MM.1S (cell line): ENCODE data around the gene MACROD1.

Experiments
- DNase-seq: peaks from one replicate; pipeline ENCODE4 v3.0.0-alpha.2; 2015
- H2AFZ ChIP-seq: fragments of 300-600 bp; sonication (generic); 2 replicates; pipeline ENCODE4 v1.6.0; 2016; ENCODE audit warnings: antibody characterized with exemption, low read length
- H3F3A ChIP-seq: fragments of 300-600 bp; sonication (generic); 2 replicates; pipeline ENCODE4 v1.6.1; 2016; ENCODE audit warnings: mild to moderate bottlenecking, antibody characterized with exemption, low read length, moderate library complexity, mixed read lengths; ENCODE audit not compliant: insufficient read depth
- H3K27ac ChIP-seq: fragments of 300-600 bp; sonication (generic); 2 replicates; pipeline ENCODE4 v1.5.1; 2016; ENCODE audit warnings: mild to moderate bottlenecking, low read length
- H3K27me3 ChIP-seq: fragments of 300-600 bp; sonication (generic); replicated peaks from 2 replicates; pipeline ENCODE4 v1.6.0; 2016; ENCODE audit warnings: low read length; ENCODE audit not compliant: insufficient read depth
- H3K36me3 ChIP-seq: fragments of 300-600 bp; sonication (generic); replicated peaks from 2 replicates; pipeline ENCODE4 v1.6.1; 2016; ENCODE audit warnings: mild to moderate bottlenecking, low read length, mixed read lengths; ENCODE audit not compliant: insufficient read depth
- H3K4me1 ChIP-seq: fragments of 300-600 bp; sonication (generic); 2 replicates; pipeline ENCODE4 v1.6.1; 2016; ENCODE audit warnings: low read length, mixed read lengths
- H3K4me2 ChIP-seq: fragments of 300-600 bp; sonication (generic); 2 replicates; pipeline ENCODE4 v1.6.0; 2016; ENCODE audit warnings: low read depth, low read length
- H3K4me3 ChIP-seq: fragments of 300-600 bp; sonication (generic); 2 replicates; pipeline ENCODE4 v1.5.1; 2016; ENCODE audit warnings: low read length, mixed read lengths
- H3K79me2 ChIP-seq: fragments of 300-600 bp; sonication (generic); 2 replicates; pipeline ENCODE4 v1.6.1; 2016; ENCODE audit warnings: mixed run types, low read length, mixed read lengths
- H3K9ac ChIP-seq: fragments of 300-600 bp; sonication (generic); 2 replicates; pipeline ENCODE4 v1.6.1; 2016; ENCODE audit warnings: low read length, mixed read lengths
- H3K9me2 ChIP-seq: fragments of 300-600 bp; sonication (generic); replicated peaks from 2 replicates; pipeline ENCODE4 v1.6.1; 2016; ENCODE audit warnings: mild to moderate bottlenecking, low read length, mixed read lengths; ENCODE audit not compliant: insufficient read depth
- H3K9me3 ChIP-seq: fragments of 300-600 bp; sonication (generic); replicated peaks from 2 replicates; pipeline ENCODE4 v1.6.1; 2016; ENCODE audit warnings: mild to moderate bottlenecking, low read length, mixed read lengths; ENCODE audit not compliant: insufficient read depth
- H4K20me1 ChIP-seq: fragments of 300-600 bp; sonication (generic); 2 replicates; pipeline ENCODE4 v1.6.1; 2016; ENCODE audit warnings: mild to moderate bottlenecking, low read length, moderate library complexity, mixed read lengths; ENCODE audit not compliant: insufficient read depth
- CTCF ChIP-seq: fragments of 300-600 bp; sonication (generic); IDR thresholded peaks from 2 replicates; pipeline ENCODE4 v1.5.1; 2016; ENCODE audit warnings: antibody characterized with exemption, low read length, mixed read lengths
- EZH2 ChIP-seq: fragments of 300-600 bp; sonication (generic); optimal IDR thresholded peaks from 2 replicates; pipeline ENCODE3; 2017; ENCODE audit warnings: low read depth, mild to moderate bottlenecking, antibody characterized with exemption, low read length, mixed read lengths
- EZH2phosphoT487 ChIP-seq: fragments of 300-600 bp; sonication (generic); IDR thresholded peaks from 2 replicates; pipeline ENCODE4 v1.6.1; 2018; ENCODE audit warnings: antibody characterized with exemption, low read length

Gene MACROD1

GRCh38 chr11:64060263-64060860 is 105.6 kb downstream of the MACROD1 start:
- Histone ChIP-seq H3K9me2 (no peaks in the 10 kb centered on the region), H3K27me3 (no peaks in the 10 kb centered on the region), H3K27ac (no peak overlapping the region), H3K4me1 (no peaks in the 10 kb centered on the region), H3K36me3 (no peaks in the 10 kb centered on the region), H4K20me1 (no peaks in the 10 kb centered on the region), H3K9me3 (no peaks in the 10 kb centered on the region), H3K4me2 (peak overlapping the region; percentile 65), H3K4me3 (peak overlapping the region; percentile 38), H2AFZ (no peak overlapping the region), H3K79me2 (no peaks in the 10 kb centered on the region), H3K9ac (no peak overlapping the region), H3F3A (no peaks in the 10 kb centered on the region)
- DNase-seq: no peak
- TF ChIP-seq CTCF: no peak
- no peak for TF ChIP-seq EZH2
- TF ChIP-seq EZH2phosphoT487: no peak

- Histone ChIP-seq H4K20me1 (no peaks in the 10 kb centered on the region), H3K4me2 (no peak overlapping the region)
Measured at GRCh38 chr11:64059339-64060140, 106.4 kb downstream of the MACROD1 start.

GRCh38 chr11:64058494-64058893 is 107.4 kb downstream of the MACROD1 start:
- no peak overlapping the region for H2AFZ ChIP-seq
- H3K9ac ChIP-seq: no peak overlapping the region
- DNase-seq: no peak
- H3K4me1 ChIP-seq: no peaks in the 10 kb centered on the region
- no peaks in the 10 kb centered on the region for H3K36me3 ChIP-seq
- H3F3A ChIP-seq: no peaks in the 10 kb centered on the region
- no peaks in the 10 kb centered on the region for H3K9me2 ChIP-seq
- no peak overlapping the region for H3K4me2 ChIP-seq
- no peaks in the 10 kb centered on the region for H4K20me1 ChIP-seq
- H3K79me2 ChIP-seq: no peaks in the 10 kb centered on the region
- no peak overlapping the region for H3K4me3 ChIP-seq
- no peaks in the 10 kb centered on the region for H3K9me3 ChIP-seq
- no peak for TF ChIP-seq EZH2phosphoT487
- no peak for TF ChIP-seq CTCF
- no peak for TF ChIP-seq EZH2
- no peak overlapping the region for H3K27ac ChIP-seq
- H3K27me3 ChIP-seq: no peaks in the 10 kb centered on the region

More at GRCh38 chr11:64059339-64060140, 106.4 kb downstream of the MACROD1 start:
- TF ChIP-seq EZH2 (no peak), EZH2phosphoT487 (no peak), CTCF (no peak)
- H3K36me3 ChIP-seq: no peaks in the 10 kb centered on the region
- H3K79me2 ChIP-seq: no peaks in the 10 kb centered on the region
- no peaks in the 10 kb centered on the region for H3F3A ChIP-seq
- no peak overlapping the region for H3K9ac ChIP-seq
- no peaks in the 10 kb centered on the region for H3K27me3 ChIP-seq
- no peaks in the 10 kb centered on the region for H3K9me3 ChIP-seq
- no peak for DNase-seq
- no peak overlapping the region for H3K27ac ChIP-seq
- H3K4me3 ChIP-seq: no peak overlapping the region
- no peaks in the 10 kb centered on the region for H3K9me2 ChIP-seq
- H3K4me1 ChIP-seq: no peaks in the 10 kb centered on the region
- H2AFZ ChIP-seq: no peak overlapping the region
